Measurements from ENCODE around the gene HK1.

The HK1 gene

DNA sequence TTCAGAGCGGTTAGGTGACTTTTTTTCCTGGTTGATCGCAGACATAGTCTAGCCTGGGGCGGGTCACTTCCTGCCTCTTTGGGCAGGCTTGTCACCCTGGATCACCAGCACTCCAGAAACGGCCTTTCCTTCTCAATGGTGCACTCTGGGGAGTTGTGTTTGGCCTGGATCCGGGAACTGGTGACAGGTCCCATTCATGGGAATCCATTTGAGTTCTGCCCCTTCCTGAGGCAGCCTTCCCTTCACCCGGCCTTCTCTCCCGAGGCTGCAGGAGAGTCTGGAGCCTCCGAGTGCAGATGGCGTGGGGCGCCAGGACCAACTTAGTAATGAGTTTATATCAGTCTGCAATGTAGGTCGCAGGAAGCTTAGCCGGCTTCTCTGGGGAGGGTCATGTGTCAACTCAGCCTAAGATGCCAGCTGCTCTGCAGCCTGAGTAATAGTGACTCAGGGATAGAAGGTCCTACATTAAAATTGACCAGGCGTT lies 84.2 kb downstream of the HK1 start:
- peak overlapping the region; percentile 86 for H3K27ac Mint-ChIP-seq
- no peak for DNase-seq
- H3K4me1 Mint-ChIP-seq, result peaks cover 42% of the 10 kb centered on the region

DNA sequence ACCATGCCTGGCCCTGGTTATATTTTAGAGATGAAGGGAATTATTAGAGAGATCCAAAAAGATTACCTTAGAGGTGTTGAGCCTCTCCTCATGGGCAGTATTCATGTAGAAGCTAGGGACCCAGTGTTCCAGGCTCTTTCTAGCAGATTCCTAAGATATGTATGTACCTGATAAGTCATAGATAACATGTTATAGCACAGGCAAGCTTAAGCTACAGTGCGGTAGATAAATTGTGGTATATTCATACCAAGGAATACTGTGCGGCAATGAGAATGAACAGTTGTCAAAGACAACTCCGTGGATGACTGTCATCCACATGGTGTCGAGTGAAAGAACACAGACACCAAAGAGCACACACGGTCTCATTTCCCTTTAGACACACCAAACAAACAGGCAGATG lies 85.4 kb downstream of the HK1 start:
- TF ChIP-seq, protein P1, sequence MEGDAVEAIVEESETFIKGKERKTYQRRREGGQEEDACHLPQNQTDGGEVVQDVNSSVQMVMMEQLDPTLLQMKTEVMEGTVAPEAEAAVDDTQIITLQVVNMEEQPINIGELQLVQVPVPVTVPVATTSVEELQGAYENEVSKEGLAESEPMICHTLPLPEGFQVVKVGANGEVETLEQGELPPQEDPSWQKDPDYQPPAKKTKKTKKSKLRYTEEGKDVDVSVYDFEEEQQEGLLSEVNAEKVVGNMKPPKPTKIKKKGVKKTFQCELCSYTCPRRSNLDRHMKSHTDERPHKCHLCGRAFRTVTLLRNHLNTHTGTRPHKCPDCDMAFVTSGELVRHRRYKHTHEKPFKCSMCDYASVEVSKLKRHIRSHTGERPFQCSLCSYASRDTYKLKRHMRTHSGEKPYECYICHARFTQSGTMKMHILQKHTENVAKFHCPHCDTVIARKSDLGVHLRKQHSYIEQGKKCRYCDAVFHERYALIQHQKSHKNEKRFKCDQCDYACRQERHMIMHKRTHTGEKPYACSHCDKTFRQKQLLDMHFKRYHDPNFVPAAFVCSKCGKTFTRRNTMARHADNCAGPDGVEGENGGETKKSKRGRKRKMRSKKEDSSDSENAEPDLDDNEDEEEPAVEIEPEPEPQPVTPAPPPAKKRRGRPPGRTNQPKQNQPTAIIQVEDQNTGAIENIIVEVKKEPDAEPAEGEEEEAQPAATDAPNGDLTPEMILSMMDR (IDR thresholded peaks at IDR 0.05), result no peak
- peaks cover 42% of the 10 kb centered on the region for H3K4me1 Mint-ChIP-seq
- H3K36me3 Mint-ChIP-seq (ENCODE audit: low read depth), result peaks cover 6% of the 10 kb centered on the region
- peak overlapping the region; percentile 72 for H3K27ac Mint-ChIP-seq
- H3K4me3 Mint-ChIP-seq, result no peak overlapping the region
- no peak for DNase-seq
- H3K27me3 Mint-ChIP-seq (ENCODE audit: low read depth, poor library complexity), result no peaks in the 10 kb centered on the region
- H3K9me3 Mint-ChIP-seq, result no peaks in the 10 kb centered on the region

More for the DNA sequence above, 84.2 kb downstream of the HK1 start:
- H3K36me3 Mint-ChIP-seq (ENCODE audit: low read depth), result peaks cover 6% of the 10 kb centered on the region
- TF ChIP-seq, protein P1 (IDR thresholded peaks at IDR 0.05), result no peak
- H3K4me3 Mint-ChIP-seq, result no peak overlapping the region
- no peaks in the 10 kb centered on the region for H3K27me3 Mint-ChIP-seq (ENCODE audit: low read depth, poor library complexity)
- H3K9me3 Mint-ChIP-seq, result no peaks in the 10 kb centered on the region

DNA sequence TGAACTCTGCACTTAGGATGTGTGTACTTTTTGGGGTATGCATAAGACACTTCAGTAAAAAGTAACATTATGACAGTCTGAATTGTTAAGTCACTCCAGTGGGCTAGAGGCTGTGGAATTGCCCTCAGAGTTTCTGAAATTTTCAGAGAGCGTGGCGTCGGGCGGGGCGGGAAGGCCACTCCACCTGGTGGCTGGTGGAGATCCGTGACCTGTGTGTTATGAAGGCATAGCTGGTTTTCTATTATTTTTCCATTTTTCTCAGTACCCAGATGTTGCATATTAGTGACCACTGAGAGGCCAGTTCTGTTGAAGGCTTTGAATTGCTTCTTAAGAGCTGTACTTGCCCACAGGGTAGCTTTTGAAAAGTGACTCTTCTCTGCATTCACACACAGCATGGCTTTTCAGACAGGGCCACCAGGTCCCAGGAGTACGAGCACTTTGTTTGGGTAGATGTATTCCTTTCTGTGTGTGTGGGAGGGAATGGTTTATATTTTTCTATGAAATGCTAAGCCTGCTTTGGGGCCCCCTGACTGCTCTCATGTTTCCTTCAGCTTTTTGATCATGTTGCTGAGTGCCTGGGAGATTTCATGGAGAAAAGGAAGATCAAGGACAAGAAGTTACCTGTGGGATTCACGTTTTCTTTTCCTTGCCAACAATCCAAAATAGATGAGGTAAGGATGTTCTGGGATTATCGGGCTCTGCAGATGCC lies 86.1 kb downstream of the HK1 start:
- H3K27me3 Mint-ChIP-seq (ENCODE audit: low read depth, poor library complexity), result no peaks in the 10 kb centered on the region
- peak overlapping the region; percentile 10 for H3K4me3 Mint-ChIP-seq
- no peak for DNase-seq
- H3K36me3 Mint-ChIP-seq (ENCODE audit: low read depth), result peaks cover 11% of the 10 kb centered on the region
- no peaks in the 10 kb centered on the region for H3K9me3 Mint-ChIP-seq
- H3K4me1 Mint-ChIP-seq, result peaks cover 36% of the 10 kb centered on the region
- peak overlapping the region; percentile 72 for H3K27ac Mint-ChIP-seq
- TF ChIP-seq, protein P1 (IDR thresholded peaks at IDR 0.05), result no peak

DNA sequence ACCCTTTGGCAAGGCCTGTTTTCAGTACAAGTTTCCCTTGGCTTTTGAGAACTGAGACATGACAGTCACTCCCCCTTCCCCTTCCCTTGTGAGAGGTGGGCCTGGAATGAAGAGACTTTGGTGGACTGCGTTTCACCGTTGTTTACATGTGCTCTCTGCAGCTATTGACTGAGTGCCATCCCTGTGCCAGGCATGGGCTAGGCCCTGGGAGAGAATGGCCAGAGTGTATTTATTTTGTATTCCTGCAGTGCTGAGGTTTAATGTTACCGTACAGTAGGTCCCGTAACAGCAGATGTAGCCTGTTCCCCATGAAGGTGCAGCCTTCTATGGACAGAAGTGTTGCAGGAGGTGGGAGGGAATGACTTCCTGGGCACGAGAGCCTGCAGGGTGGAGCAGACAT lies 88.4 kb downstream of the HK1 start:
- DNase-seq, result no peak
- H3K27ac Mint-ChIP-seq, result no peak overlapping the region
- no peaks in the 10 kb centered on the region for H3K27me3 Mint-ChIP-seq (ENCODE audit: low read depth, poor library complexity)

DNA sequence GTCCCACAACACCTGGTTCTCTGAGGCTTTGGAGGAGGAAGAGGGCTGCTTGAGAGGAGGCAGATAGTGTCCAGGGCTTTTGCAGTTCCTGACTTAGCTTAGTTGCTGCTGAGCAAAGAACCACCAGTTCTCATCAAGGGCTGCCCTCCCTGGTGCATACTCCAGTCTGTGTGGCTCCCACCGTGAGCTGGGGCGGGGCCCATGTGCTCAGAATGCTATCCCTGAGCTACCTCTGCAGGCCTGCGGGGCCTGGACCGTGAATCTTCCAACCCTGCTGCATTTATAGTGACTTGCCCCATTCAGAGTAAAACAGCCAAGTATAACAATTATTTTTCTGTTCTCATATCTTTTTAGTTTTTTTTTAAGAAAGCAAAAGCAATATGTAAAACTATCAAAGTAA lies 89.2 kb downstream of the HK1 start:
- Mint-ChIP-seq H3K27ac (no peak overlapping the region), H3K9me3 (no peaks in the 10 kb centered on the region), H3K27me3 (ENCODE audit: low read depth, poor library complexity) (no peaks in the 10 kb centered on the region), H3K4me3 (no peak overlapping the region), H3K4me1 (peaks cover 30% of the 10 kb centered on the region), H3K36me3 (ENCODE audit: low read depth) (peaks cover 30% of the 10 kb centered on the region)
- TF ChIP-seq, protein P1 (IDR thresholded peaks at IDR 0.05), result no peak
- DNase-seq, result no peak

More for the DNA sequence above, 88.4 kb downstream of the HK1 start:
- H3K9me3 Mint-ChIP-seq, result no peaks in the 10 kb centered on the region
- H3K36me3 Mint-ChIP-seq (ENCODE audit: low read depth), result peaks cover 29% of the 10 kb centered on the region
- H3K4me1 Mint-ChIP-seq, result peaks cover 30% of the 10 kb centered on the region
- no peak overlapping the region for H3K4me3 Mint-ChIP-seq
- TF ChIP-seq, protein P1 (IDR thresholded peaks at IDR 0.05), result no peak
